Endothelial cell of umbilical vein (primary cell): ENCODE data around the gene RELCH. TPM values are rescaled to one million over a fixed set of nuclear protein-coding genes. Genes with fewer than 3 reads are reported as not detected.

ENCODE experiments used
- BruUV-seq: library from RNA; stranded (reverse); fragments of 400-500 nt; replicated peaks from 2 replicates; lab custom pipeline; 2021; lab: Mats Ljungman, UMichigan
- CTCF ChIA-PET: fragments of 300-600, 350-600 bp; sonication (Branson Sonifier 250); formaldehyde crosslinking; loops from one replicate; lab custom pipeline; 2021; ENCODE audit warnings: antibody characterized with exemption, inconsistent platforms; lab: Charles Lee
- POLR2A ChIA-PET: fragments of 300-600, 350-600 bp; sonication (Branson Sonifier 250); formaldehyde crosslinking; loops from one replicate; lab custom pipeline; 2021; ENCODE audit warnings: antibody characterized with exemption, inconsistent platforms; lab: Charles Lee
- DNase-seq: peaks from one replicate; pipeline ENCODE4 v3.0.0-alpha.2; 2011; ENCODE audit warnings: low read depth, low spot score
- FAIRE-seq: peaks from 2 replicates; lab custom pipeline; 2011; peaks lifted over from hg19 to GRCh38; lab: Jason Lieb, UNC
- H2AFZ ChIP-seq: 2 replicates; pipeline ENCODE4 v1.6.0; 2012; ENCODE audit warnings: low read depth, low read length, control low read depth, inconsistent platforms
- H3K27ac ChIP-seq: 2 replicates; pipeline ENCODE4 v1.5.1; 2011; ENCODE audit warnings: low read depth, mild to moderate bottlenecking, control low read depth, low read length, moderate library complexity; ENCODE audit not compliant: insufficient read depth
- H3K27me3 ChIP-seq, 2 experiments: 2 replicates each; pipeline versions ENCODE4 v1.6.0 to v1.6.1; 2011; ENCODE audit warnings: low read length in 2 of 2, mixed read lengths in 1 of 2; ENCODE audit not compliant: control insufficient read depth in 2 of 2, insufficient read depth in 2 of 2
- H3K36me3 ChIP-seq, 2 experiments: 2 replicates in 1 of 2; 3 replicates in 1 of 2; pipeline ENCODE4 v1.5.1; 2011; ENCODE audit warnings: low read length in 2 of 2, mild to moderate bottlenecking in 1 of 2, moderate library complexity in 1 of 2; ENCODE audit not compliant: control insufficient read depth in 2 of 2, insufficient read depth in 2 of 2; ENCODE audit errors: extremely low read depth in 1 of 2
- H3K4me1 ChIP-seq: 3 replicates; pipeline ENCODE4 v1.5.1; 2011; ENCODE audit warnings: mild to moderate bottlenecking, low read length; ENCODE audit not compliant: control insufficient read depth, insufficient read depth; ENCODE audit errors: extremely low read depth
- H3K4me2 ChIP-seq: 2 replicates; pipeline ENCODE4 v1.6.1; 2011; ENCODE audit warnings: low read length, control low read depth, mixed read lengths; ENCODE audit not compliant: insufficient read depth
- H3K4me3 ChIP-seq, 3 experiments: fragments of 200-600 bp in 1 of 3; sonication (generic), shearing (Covaris generic) in 1 of 3; replicated peaks in 1 of 3; 2 replicates each; pipeline ENCODE4 v1.5.1; 2011 to 2016; ENCODE audit warnings: control low read depth in 3 of 3, low read length in 3 of 3, mild to moderate bottlenecking in 2 of 3, inconsistent platforms in 1 of 3, low read depth in 1 of 3, moderate library complexity in 1 of 3; ENCODE audit not compliant: insufficient read depth in 1 of 3
- H3K79me2 ChIP-seq: 2 replicates; pipeline ENCODE4 v1.6.0; 2012; ENCODE audit warnings: low read length, inconsistent platforms; ENCODE audit not compliant: control insufficient read depth, insufficient read depth
- H3K9ac ChIP-seq: replicated peaks from 2 replicates; pipeline ENCODE3; 2011; ENCODE audit warnings: low read length, control low read depth; ENCODE audit not compliant: insufficient read depth; ENCODE audit errors: extremely low read depth
- H3K9me1 ChIP-seq: replicated peaks from 3 replicates; pipeline ENCODE4 v1.6.0; 2011; ENCODE audit warnings: mild to moderate bottlenecking, low read length; ENCODE audit not compliant: control insufficient read depth, insufficient read depth; ENCODE audit errors: extremely low read depth
- H3K9me3 ChIP-seq: replicated peaks from 2 replicates; pipeline ENCODE4 v1.5.1; 2012; ENCODE audit warnings: low read length, inconsistent platforms; ENCODE audit not compliant: control insufficient read depth, insufficient read depth
- H4K20me1 ChIP-seq: replicated peaks from 2 replicates; pipeline ENCODE3; 2011; ENCODE audit warnings: mild to moderate bottlenecking, low read length; ENCODE audit not compliant: control insufficient read depth, insufficient read depth; ENCODE audit errors: extremely low read depth
- CTCF ChIP-seq, 2 donors: IDR thresholded peaks; 1 replicate in 1 of 2; 2 replicates in 1 of 2; pipeline ENCODE4 v1.5.1; 2011; ENCODE audit warnings: low read length in 2 of 2, mild to moderate bottlenecking in 2 of 2, moderate library complexity in 2 of 2, control low read depth in 1 of 2, inconsistent platforms in 1 of 2, low read depth in 1 of 2; ENCODE audit not compliant: insufficient read depth in 1 of 2; ENCODE audit errors: extremely low read depth in 1 of 2
- EZH2 ChIP-seq: IDR thresholded peaks from 2 replicates; pipeline ENCODE4 v1.6.1; 2012; ENCODE audit warnings: borderline replicate concordance, low read depth, mild to moderate bottlenecking, moderate library complexity, low read length, inconsistent platforms; ENCODE audit not compliant: severe bottlenecking
- FOS ChIP-seq: IDR thresholded peaks from 2 replicates; pipeline ENCODE4 v1.6.1; 2011; ENCODE audit warnings: mild to moderate bottlenecking, low read length, moderate library complexity, borderline replicate concordance; ENCODE audit not compliant: insufficient read depth
- GATA2 ChIP-seq: IDR thresholded peaks from 2 replicates; pipeline ENCODE4 v1.7.0; 2011; ENCODE audit warnings: low read depth, mild to moderate bottlenecking, moderate library complexity, mixed read lengths, low read length; ENCODE audit not compliant: insufficient read length, insufficient read depth
- JUN ChIP-seq: IDR thresholded peaks from 2 replicates; pipeline ENCODE4 v1.6.1; 2011; ENCODE audit warnings: borderline replicate concordance, low read depth; ENCODE audit not compliant: insufficient read length, insufficient read depth
- MYC ChIP-seq: IDR thresholded peaks from one replicate; pipeline ENCODE4 v1.6.1; 2011; ENCODE audit warnings: mild to moderate bottlenecking, low read depth, low read length
- POLR2A ChIP-seq: IDR thresholded peaks from 2 replicates; pipeline ENCODE4 v1.6.1; 2012; ENCODE audit warnings: low read depth, mild to moderate bottlenecking, control low read depth, low read length
- POLR2AphosphoS5 ChIP-seq: IDR thresholded peaks from 2 replicates; pipeline ENCODE4 v1.6.1; 2012; ENCODE audit warnings: low read depth, mild to moderate bottlenecking, control low read depth, low read length, moderate library complexity; ENCODE audit not compliant: insufficient read depth
- dilution Hi-C: fragments of 300-500 bp; cut with MboI; formaldehyde crosslinking; loops from one replicate; pipeline ENCODE4 v1.15.0; 2019; ENCODE audit warnings: low sequenced_read_pairs; ENCODE audit not compliant: extremely low pct_ligation_motif_present
- intact Hi-C: fragments of 100-400 bp; cut with micrococcal nuclease; formaldehyde crosslinking; loops from one replicate; pipeline ENCODE4 v1.10.0; 2022
- polyA plus RNA-seq, 4 experiments: library from polyadenylated mRNA; depleted of rRNA in 3 of 4; stranded (reverse) in 3 of 4; unstranded in 1 of 4; fragments of >200 nt; gene quantifications; 2 replicates each; pipeline versions ENCODE4 v1.2.1 to v1.2.3, GENCODE V29; 2011 to 2012; ENCODE audit warnings: missing spikeins in 1 of 4
- total RNA-seq: library from RNA; stranded (reverse); gene quantifications from 2 replicates; pipeline ENCODE4 v1.2.3, GENCODE V29; 2021
- TF ChIP-seq, protein P1 (sequence below): IDR thresholded peaks from 2 replicates; pipeline ENCODE4 v1.6.1; 2011; ENCODE audit not compliant: insufficient read depth, insufficient read length

Gene RELCH
- total and polyA plus RNA-seq, 2 donors (not counting 3 experiments of a cell fraction or from before 2014, with no cell fraction given) = 6.6 to 25.2 TPM

DNA sequence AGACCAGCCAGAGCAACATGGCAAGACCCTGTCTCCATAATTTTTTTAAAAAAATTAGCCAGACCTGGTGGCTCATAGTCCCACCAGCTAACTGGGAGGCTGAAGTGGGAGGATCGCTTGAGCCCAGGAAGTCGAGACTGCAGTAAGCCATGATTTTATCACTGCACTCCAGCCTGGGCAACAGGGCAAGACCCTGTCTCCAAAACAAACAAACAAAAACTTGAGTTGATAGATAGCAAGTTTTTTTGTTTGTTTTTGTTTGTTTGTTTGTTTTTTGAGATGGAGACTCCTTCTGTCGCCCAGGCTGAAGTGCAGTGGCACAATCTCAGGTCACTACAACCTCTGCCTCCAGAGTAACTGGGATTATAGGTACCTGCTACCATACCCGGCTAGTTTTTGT lies 18.8 kb downstream of the RELCH start:
- H3K4me3 ChIP-seq = no peak overlapping the region
- no peaks in the 10 kb centered on the region for H3K27me3 ChIP-seq
- ChIA-PET CTCF (interaction anchor here (1.6 kb wide), 1 partner anchor 43 kb away, joined by 3 read pairs; no protein-coding TSS in a partner anchor), POLR2A (no interaction called here)
- intact Hi-C loops = no loop called here
- BruUV-seq = no TSS peak
- FAIRE-seq (no peak), DNase-seq (no peak)
- no peak overlapping the region for H3K4me2 ChIP-seq
- H3K27ac ChIP-seq = no peak overlapping the region
- dilution Hi-C loops = no loop called here
- TF ChIP-seq EZH2 (no peak), JUN (no peak), CTCF (IDR thresholded peaks at IDR 0.05; ENCODE audit: extremely low read depth in 1 of 2, insufficient read depth in 1 of 2, low read depth in 1 of 2, low read length in 2 of 2) (no peak), MYC (no peak), FOS (no peak), POLR2AphosphoS5 (no peak), POLR2A (no peak), GATA2 (no peak)
- TF ChIP-seq, protein P1, sequence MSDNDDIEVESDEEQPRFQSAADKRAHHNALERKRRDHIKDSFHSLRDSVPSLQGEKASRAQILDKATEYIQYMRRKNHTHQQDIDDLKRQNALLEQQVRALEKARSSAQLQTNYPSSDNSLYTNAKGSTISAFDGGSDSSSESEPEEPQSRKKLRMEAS = no peak
- peaks cover 59% of the 10 kb centered on the region for H3K79me2 ChIP-seq
- H3K9me3 ChIP-seq = no peaks in the 10 kb centered on the region
- H3K9me1 ChIP-seq = peaks cover 3% of the 10 kb centered on the region
- no peak overlapping the region for H3K9ac ChIP-seq
- H3K4me1 ChIP-seq = no peaks in the 10 kb centered on the region
- peaks cover 2% of the 10 kb centered on the region for H4K20me1 ChIP-seq
- H2AFZ ChIP-seq = no peak overlapping the region
- H3K36me3 ChIP-seq = no peaks in the 10 kb centered on the region
